Natural killer cell (primary cell): ENCODE results near the gene PRDM16. TPM values are rescaled to one million over a fixed set of nuclear protein-coding genes. Genes with fewer than 3 reads are reported as not detected.

Experiments
- ATAC-seq, 3 donors: fragments of 150-1000 bp in 2 of 3; fragments of 200-7000 bp in 1 of 3; cut with Tn5 transposase; 1 replicate in 1 of 3; 2 replicates in 2 of 3; pipeline ENCODE4 v1.10.0; 2021; ENCODE audit warnings: mild to moderate bottlenecking in 2 of 3, moderate library complexity in 2 of 3
- DNase-seq, 2 donors: peaks; one replicate each; pipeline versions ENCODE4 v3.0.0 to v3.0.0-alpha.2; 2013 to 2021; ENCODE audit warnings: mixed read lengths in 1 of 2
- H3K27ac ChIP-seq: one replicate; pipeline ENCODE4 v1.5.1; 2013; ENCODE audit warnings: mild to moderate bottlenecking, low read length
- H3K27me3 ChIP-seq: one replicate; pipeline ENCODE4 v1.6.1; 2013; ENCODE audit warnings: low read length; ENCODE audit not compliant: control insufficient read depth, insufficient read depth
- H3K36me3 ChIP-seq: one replicate; pipeline ENCODE4 v1.6.1; 2013; ENCODE audit warnings: low read length; ENCODE audit not compliant: control insufficient read depth, insufficient read depth
- H3K4me1 ChIP-seq: one replicate; pipeline ENCODE4 v1.6.1; 2013; ENCODE audit warnings: low read length; ENCODE audit not compliant: control insufficient read depth, insufficient read depth
- H3K4me3 ChIP-seq: one replicate; pipeline ENCODE4 v1.5.1; 2013; ENCODE audit warnings: low read length
- H3K9me3 ChIP-seq: one replicate; pipeline ENCODE4 v1.6.1; 2013; ENCODE audit warnings: low read length; ENCODE audit not compliant: control insufficient read depth, insufficient read depth
- H3K27ac Mint-ChIP-seq, 2 donors: one replicate each; pipeline ENCODE4 v1.8.0; 2022; ENCODE audit warnings: mild to moderate bottlenecking in 2 of 2, mixed read lengths in 2 of 2, moderate library complexity in 1 of 2
- H3K27me3 Mint-ChIP-seq, 2 donors: one replicate each; pipeline ENCODE4 v1.8.0; 2022; ENCODE audit warnings: low read depth in 2 of 2, mixed read lengths in 2 of 2
- H3K36me3 Mint-ChIP-seq: one replicate; pipeline ENCODE4 v1.8.0; 2022; ENCODE audit warnings: mixed read lengths
- H3K4me1 Mint-ChIP-seq, 2 donors: one replicate each; pipeline ENCODE4 v1.8.0; 2022; ENCODE audit warnings: mixed read lengths in 2 of 2
- H3K4me3 Mint-ChIP-seq: one replicate; pipeline ENCODE4 v1.8.0; 2022; ENCODE audit warnings: mild to moderate bottlenecking, moderate library complexity, mixed read lengths
- H3K9me3 Mint-ChIP-seq, 2 donors: one replicate each; pipeline ENCODE4 v1.8.0; 2022; ENCODE audit warnings: mixed read lengths in 2 of 2
- CTCF ChIP-seq: fragments of 200-600 bp; IDR thresholded peaks from one replicate; pipeline ENCODE4 v1.8.0; 2022; ENCODE audit warnings: antibody characterized with exemption
- WGBS: methylation state at CpG from one replicate; pipeline ENCODE4 v1.1.7; 2013; ENCODE audit warnings: missing lambda C conversion rate; ENCODE audit not compliant: insufficient coverage; 5-methylcytosine and 5-hydroxymethylcytosine counted together
- intact Hi-C: fragments of 100-400 bp; cut with micrococcal nuclease; formaldehyde crosslinking; loops from one replicate; pipeline ENCODE4 v1.14.2; 2022
- total RNA-seq, 4 donors: library from RNA; stranded (reverse); fragments of 120-200 nt in 1 of 4; gene quantifications; one replicate each; pipeline versions ENCODE4 v1.2.3 to v1.2.4, GENCODE V29; 2013 to 2022

PRDM16 gene
- total RNA-seq, 3 donors from 2014 or later (not counting 1 experiment from before 2014, with no cell fraction given) = 0.25 to 0.64 TPM; not detected in 1

DNA sequence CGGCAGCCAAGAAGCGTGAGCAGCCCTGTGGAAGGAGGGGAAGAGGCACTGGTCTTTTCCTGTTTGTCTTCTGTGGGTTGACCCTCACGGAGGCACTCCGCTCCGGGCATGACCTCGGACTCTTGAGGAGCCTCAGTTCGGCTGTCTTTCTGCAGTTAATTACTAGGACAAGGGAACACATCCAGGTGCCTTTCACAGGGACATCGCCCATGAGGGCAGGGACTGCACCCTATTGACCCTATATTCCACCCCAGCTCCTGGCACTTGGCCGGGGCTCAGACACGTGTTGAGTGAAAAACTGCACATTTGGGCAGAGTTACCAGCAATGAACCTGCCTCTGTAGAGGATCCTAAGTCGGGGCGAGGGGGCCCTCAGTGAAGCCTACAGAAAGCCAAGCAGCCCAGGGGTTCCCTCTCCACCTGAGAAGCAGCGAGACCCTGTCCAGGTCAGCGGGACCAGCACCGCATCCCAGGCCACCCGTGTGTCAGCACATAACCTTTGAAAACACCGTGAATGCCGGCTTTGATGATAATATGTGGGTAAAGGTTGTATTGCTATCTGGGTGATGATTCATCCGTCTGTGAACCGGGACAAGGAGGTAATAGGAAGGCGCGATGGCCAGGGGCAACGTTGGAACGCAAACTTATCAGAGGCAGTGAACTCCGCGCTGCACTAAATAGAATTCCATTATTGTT, 224.0 kb downstream of the PRDM16 start:
- H3K36me3 Mint-ChIP-seq = no peaks in the 10 kb centered on the region
- Histone ChIP-seq H3K4me1 (no peaks in the 10 kb centered on the region), H3K27ac (no peak overlapping the region), H3K27me3 (no peaks in the 10 kb centered on the region), H3K36me3 (no peaks in the 10 kb centered on the region), H3K9me3 (no peaks in the 10 kb centered on the region), H3K4me3 (no peak overlapping the region)
- TF ChIP-seq CTCF = no peak
- no peaks in the 10 kb centered on the region for H3K4me1 Mint-ChIP-seq
- no peak overlapping the region for H3K4me3 Mint-ChIP-seq
- ATAC-seq = no peak
- intact Hi-C loops = no loop called here
- DNase-seq = no peak
- H3K27ac Mint-ChIP-seq = no peak overlapping the region
- 93% methylated on average over 26 of the region's 26 CpGs for WGBS
- H3K27me3 Mint-ChIP-seq = no peaks in the 10 kb centered on the region
- H3K9me3 Mint-ChIP-seq = no peaks in the 10 kb centered on the region

DNA sequence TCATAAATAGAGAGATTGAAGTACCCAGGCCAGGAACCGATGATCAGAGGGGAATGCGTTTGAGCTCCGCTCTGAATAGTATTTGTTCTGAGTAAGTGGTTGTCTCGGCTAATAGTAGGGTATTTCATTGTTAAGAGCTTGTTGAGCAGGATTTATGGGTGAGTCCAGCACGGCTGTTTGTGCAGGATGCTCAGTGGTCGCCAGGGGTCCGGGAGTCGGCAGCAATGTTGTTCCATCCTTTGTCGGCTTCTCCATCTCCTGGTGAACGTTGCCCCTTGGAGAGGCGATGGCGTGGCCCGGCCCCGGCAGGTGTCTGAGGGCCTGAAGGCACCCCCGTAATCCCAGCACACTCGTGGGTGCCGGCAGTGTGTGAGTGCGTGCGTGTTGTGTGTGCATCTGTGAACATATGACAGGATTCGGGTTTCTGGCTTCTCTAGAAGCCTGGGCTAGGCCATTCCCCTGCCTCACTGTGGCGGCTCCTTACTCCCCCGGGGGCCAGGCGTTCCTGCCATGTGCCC, 224.6 kb downstream of the PRDM16 start:
- Histone ChIP-seq H3K4me1 (no peaks in the 10 kb centered on the region), H3K9me3 (no peaks in the 10 kb centered on the region), H3K27ac (no peak overlapping the region), H3K27me3 (no peaks in the 10 kb centered on the region), H3K36me3 (no peaks in the 10 kb centered on the region), H3K4me3 (no peak overlapping the region)
- H3K4me1 Mint-ChIP-seq = no peaks in the 10 kb centered on the region
- no peaks in the 10 kb centered on the region for H3K9me3 Mint-ChIP-seq
- H3K27me3 Mint-ChIP-seq = no peaks in the 10 kb centered on the region
- H3K36me3 Mint-ChIP-seq = no peaks in the 10 kb centered on the region
- no peak for DNase-seq
- WGBS = 89% methylated on average over 23 of the region's 23 CpGs
- ATAC-seq = no peak
- TF ChIP-seq CTCF = no peak
- H3K27ac Mint-ChIP-seq = no peak overlapping the region
- no peak overlapping the region for H3K4me3 Mint-ChIP-seq
- intact Hi-C loops = no loop called here

GRCh38 chr1:3294450-3294849, 225.4 kb downstream of the PRDM16 start:
- H3K4me1 Mint-ChIP-seq = no peaks in the 10 kb centered on the region
- Histone ChIP-seq H3K9me3 (no peaks in the 10 kb centered on the region), H3K4me3 (no peak overlapping the region), H3K27ac (no peak overlapping the region), H3K36me3 (no peaks in the 10 kb centered on the region), H3K27me3 (no peaks in the 10 kb centered on the region), H3K4me1 (no peaks in the 10 kb centered on the region)
- intact Hi-C loops = no loop called here
- no peak for TF ChIP-seq CTCF
- H3K36me3 Mint-ChIP-seq = no peaks in the 10 kb centered on the region
- H3K27ac Mint-ChIP-seq = no peak overlapping the region
- no peak overlapping the region for H3K4me3 Mint-ChIP-seq
- H3K27me3 Mint-ChIP-seq = no peaks in the 10 kb centered on the region
- 90% methylated on average over 13 of the region's 13 CpGs for WGBS
- DNase-seq = no peak
- H3K9me3 Mint-ChIP-seq = no peaks in the 10 kb centered on the region
- no peak for ATAC-seq

DNA sequence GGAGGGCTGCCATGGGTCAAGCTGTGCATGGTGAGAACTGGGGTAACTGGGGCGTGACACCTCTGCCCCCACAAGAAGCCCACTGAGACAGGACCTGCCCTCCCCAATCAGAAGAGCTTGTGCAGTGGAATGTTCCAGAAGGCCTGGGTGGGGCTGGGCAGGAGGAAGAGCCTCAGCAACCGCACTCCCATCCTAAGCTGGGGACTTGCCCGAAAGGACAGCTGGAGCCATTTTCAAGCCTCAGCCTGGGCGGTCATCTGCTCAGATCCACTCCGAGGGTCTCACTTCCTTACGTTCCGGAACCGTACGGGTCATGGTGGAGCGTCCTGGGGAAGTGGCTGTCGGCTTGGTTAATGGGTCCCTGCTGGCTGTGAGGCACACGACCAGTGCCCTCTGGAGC, 226.8 kb downstream of the PRDM16 start:
- Histone ChIP-seq H3K27me3 (no peaks in the 10 kb centered on the region), H3K36me3 (no peaks in the 10 kb centered on the region), H3K4me3 (no peak overlapping the region), H3K4me1 (no peaks in the 10 kb centered on the region), H3K27ac (no peak overlapping the region), H3K9me3 (no peaks in the 10 kb centered on the region)
- Mint-ChIP-seq H3K9me3 (no peaks in the 10 kb centered on the region), H3K27ac (no peak overlapping the region), H3K4me1 (no peaks in the 10 kb centered on the region), H3K4me3 (no peak overlapping the region), H3K36me3 (no peaks in the 10 kb centered on the region), H3K27me3 (no peaks in the 10 kb centered on the region)
- intact Hi-C loops = no loop called here
- 88% methylated on average over 12 of the region's 12 CpGs for WGBS
- DNase-seq (no peak), ATAC-seq (no peak)
- no peak for TF ChIP-seq CTCF
